Measurements from ENCODE around the gene BHLHE23. TPM values are rescaled to one million over a fixed set of nuclear protein-coding genes. Genes with fewer than 3 reads are reported as not detected.

BHLHE23 gene
- total RNA-seq, 3 donors from 2014 or later (not counting 1 experiment from before 2014, with no cell fraction given), result not detected

DNA sequence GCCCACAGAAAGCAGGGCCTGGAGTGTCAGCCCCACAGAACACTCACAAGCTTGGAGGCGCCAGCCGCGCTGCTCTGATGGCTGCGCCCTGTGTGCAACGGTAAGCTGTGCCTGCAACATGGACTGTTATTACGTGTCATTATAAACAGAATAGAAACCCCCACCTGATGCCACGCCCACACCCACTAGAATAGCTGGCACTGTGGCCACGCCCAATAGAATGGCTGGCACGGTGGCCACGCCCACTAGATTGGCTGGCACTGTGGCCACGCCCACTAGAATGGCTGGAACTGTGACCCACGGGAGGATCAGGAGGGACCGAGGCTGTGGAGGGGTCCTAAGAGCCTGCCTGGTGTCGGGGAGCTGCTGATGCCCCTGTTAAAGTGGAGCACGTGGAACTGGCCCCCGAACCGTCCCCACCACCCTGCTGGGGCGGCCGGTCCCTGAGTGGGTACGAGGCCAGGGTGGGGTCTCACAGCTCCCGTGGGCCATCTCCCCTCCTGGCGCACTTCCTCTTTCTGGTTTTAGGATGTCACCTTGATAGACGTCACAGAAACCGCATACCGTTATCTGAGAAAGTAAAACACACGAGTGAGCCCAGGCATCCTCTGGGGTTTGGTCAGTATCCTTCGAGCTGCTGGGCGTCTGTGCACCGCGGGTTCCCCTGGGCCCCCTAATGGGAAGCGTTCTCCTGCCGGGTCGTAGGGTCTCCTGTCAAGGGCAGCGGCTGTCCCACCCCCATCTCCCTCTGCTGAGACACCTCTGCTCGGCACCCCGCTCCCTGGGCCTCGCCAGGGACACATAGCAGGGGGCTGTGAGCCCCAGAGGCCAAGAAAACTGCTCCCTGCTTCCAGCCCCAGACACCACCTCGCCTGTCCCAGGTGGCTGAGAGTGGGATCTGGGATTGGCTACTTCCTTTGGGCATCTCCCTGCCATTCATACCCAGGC lies 28.9 kb downstream of the BHLHE23 start:
- no peaks in the 10 kb centered on the region for H3K36me3 ChIP-seq (ENCODE audit: control insufficient read depth, insufficient read depth, low read length)
- intact Hi-C loops (cut with micrococcal nuclease), result no loop called here
- peaks cover 27 to 54% of the 10 kb centered on the region in 2 donors for H3K27me3 Mint-ChIP-seq (ENCODE audit: low read depth in 2 of 2)
- ATAC-seq (peak; percentile 66 to 69 (median 67)), DNase-seq (peak; percentile 43 to 94)
- H3K4me1 ChIP-seq (ENCODE audit: control insufficient read depth, insufficient read depth, low read length), result peaks cover 67% of the 10 kb centered on the region
- no peaks in the 10 kb centered on the region for H3K9me3 Mint-ChIP-seq
- peaks cover 71% of the 10 kb centered on the region for H3K27me3 ChIP-seq (ENCODE audit: control insufficient read depth, insufficient read depth, low read length)
- H3K4me3 ChIP-seq (ENCODE audit: low read length), result no peak overlapping the region
- H3K9me3 ChIP-seq (ENCODE audit: control insufficient read depth, insufficient read depth, low read length), result no peaks in the 10 kb centered on the region
- H3K4me3 Mint-ChIP-seq, result peak overlapping the region; percentile 55
- no peak for TF ChIP-seq CTCF (IDR thresholded peaks at IDR 0.05)
- no peaks in the 10 kb centered on the region for H3K36me3 Mint-ChIP-seq
- no peak overlapping the region for H3K27ac ChIP-seq (ENCODE audit: low read length)
- peaks cover 30 to 47% of the 10 kb centered on the region in 2 donors for H3K4me1 Mint-ChIP-seq
- peak overlapping the region in 1 of 2 donors; percentile 22 for H3K27ac Mint-ChIP-seq
- 16% methylated on average over 38 of the region's 38 CpGs for WGBS (ENCODE audit: insufficient coverage)

DNA sequence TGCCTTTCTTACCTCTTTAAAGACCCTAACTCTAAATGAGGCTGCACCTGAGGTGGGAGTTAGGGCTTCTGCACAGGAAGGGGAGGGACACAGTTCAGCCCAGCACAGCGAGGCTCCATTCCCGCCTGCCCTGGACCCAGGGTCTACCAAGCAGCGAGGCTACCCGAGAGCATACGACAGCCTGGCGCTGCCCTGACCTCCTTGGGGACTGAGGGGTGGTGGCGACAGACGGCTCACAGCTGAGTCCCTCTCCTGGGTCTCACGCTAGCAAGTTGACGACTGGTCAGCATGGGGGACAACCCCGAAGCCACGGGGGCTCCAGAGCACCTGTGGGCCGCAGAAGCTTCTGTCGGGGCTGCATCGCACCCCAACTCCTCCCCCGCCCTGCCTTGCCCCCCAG lies 29.9 kb downstream of the BHLHE23 start:
- Mint-ChIP-seq H3K4me3 (no peak overlapping the region), H3K27ac (peak overlapping the region in 1 of 2 donors; percentile 20), H3K9me3 (no peaks in the 10 kb centered on the region), H3K4me1 (peaks cover 28 to 47% of the 10 kb centered on the region in 2 donors), H3K36me3 (no peaks in the 10 kb centered on the region), H3K27me3 (ENCODE audit: low read depth in 2 of 2) (peaks cover 34 to 60% of the 10 kb centered on the region in 2 donors)
- ATAC-seq (no peak), DNase-seq (no peak)
- H3K4me3 ChIP-seq (ENCODE audit: low read length), result no peak overlapping the region
- H3K27me3 ChIP-seq (ENCODE audit: control insufficient read depth, insufficient read depth, low read length), result peaks cover 73% of the 10 kb centered on the region
- H3K36me3 ChIP-seq (ENCODE audit: control insufficient read depth, insufficient read depth, low read length), result no peaks in the 10 kb centered on the region
- 88% methylated on average over 16 of the region's 16 CpGs for WGBS (ENCODE audit: insufficient coverage)
- no peak for TF ChIP-seq CTCF (IDR thresholded peaks at IDR 0.05)
- H3K4me1 ChIP-seq (ENCODE audit: control insufficient read depth, insufficient read depth, low read length), result peaks cover 66% of the 10 kb centered on the region
- H3K9me3 ChIP-seq (ENCODE audit: control insufficient read depth, insufficient read depth, low read length), result no peaks in the 10 kb centered on the region
- H3K27ac ChIP-seq (ENCODE audit: low read length), result no peak overlapping the region
- intact Hi-C loops (cut with micrococcal nuclease), result no loop called here

GRCh38 chr20:62975812-62976508 lies 30.8 kb downstream of the BHLHE23 start:
- DNase-seq (no peak), ATAC-seq (no peak)
- H3K4me3 ChIP-seq (ENCODE audit: low read length), result no peak overlapping the region
- 67% methylated on average over 8 of the region's 9 CpGs for WGBS (ENCODE audit: insufficient coverage)
- Mint-ChIP-seq H3K27ac (peak overlapping the region in 1 of 2 donors; percentile 20), H3K27me3 (ENCODE audit: low read depth in 2 of 2) (peaks cover 42 to 58% of the 10 kb centered on the region in 2 donors), H3K4me3 (no peak overlapping the region), H3K36me3 (no peaks in the 10 kb centered on the region), H3K4me1 (peaks cover 22 to 44% of the 10 kb centered on the region in 2 donors), H3K9me3 (no peaks in the 10 kb centered on the region)
- TF ChIP-seq CTCF (IDR thresholded peaks at IDR 0.05), result no peak
- H3K27ac ChIP-seq (ENCODE audit: low read length), result no peak overlapping the region
- peaks cover 56% of the 10 kb centered on the region for H3K4me1 ChIP-seq (ENCODE audit: control insufficient read depth, insufficient read depth, low read length)
- no peaks in the 10 kb centered on the region for H3K9me3 ChIP-seq (ENCODE audit: control insufficient read depth, insufficient read depth, low read length)
- intact Hi-C loops (cut with micrococcal nuclease), result no loop called here
- no peaks in the 10 kb centered on the region for H3K36me3 ChIP-seq (ENCODE audit: control insufficient read depth, insufficient read depth, low read length)
- peaks cover 71% of the 10 kb centered on the region for H3K27me3 ChIP-seq (ENCODE audit: control insufficient read depth, insufficient read depth, low read length)

Measured in natural killer cell (primary cell).